ENCODE data around the gene SMARCA4.
"Not testable (repeated sequence)": the region's sequence is repeated elsewhere in the genome, so short reads cannot be mapped to it uniquely, and the experiment has no call there.

The SMARCA4 gene

GRCh38 chr19:11098327-11098726, 137.5 kb downstream of the SMARCA4 start:
- no peak for DNase-seq (ENCODE audit: low read depth in 2 of 2)

- no peak for DNase-seq (ENCODE audit: low read depth in 2 of 2)
Observed at GRCh38 chr19:11098861-11099260, 138.0 kb downstream of the SMARCA4 start.

- DNase-seq (ENCODE audit: low read depth in 2 of 2), result no peak
Observed at GRCh38 chr19:11100049-11100448, 139.2 kb downstream of the SMARCA4 start.

GRCh38 chr19:11101057-11101456, 140.2 kb downstream of the SMARCA4 start:
- no peak for DNase-seq (ENCODE audit: low read depth in 2 of 2)

GRCh38 chr19:11102944-11103343, 142.1 kb downstream of the SMARCA4 start:
- DNase-seq (ENCODE audit: low read depth in 2 of 2), result no peak

GRCh38 chr19:11103667-11104066, 142.8 kb downstream of the SMARCA4 start:
- not testable (repeated sequence) for DNase-seq (ENCODE audit: low read depth in 2 of 2)

GRCh38 chr19:11105014-11105636, 144.3 kb downstream of the SMARCA4 start:
- DNase-seq (ENCODE audit: low read depth in 2 of 2), result no peak

GRCh38 chr19:11106477-11106876, 145.6 kb downstream of the SMARCA4 start:
- DNase-seq (ENCODE audit: low read depth in 2 of 2), result no peak

GRCh38 chr19:11108746-11109145, 147.9 kb downstream of the SMARCA4 start:
- DNase-seq (ENCODE audit: low read depth in 2 of 2), result no peak

- no peak for DNase-seq (ENCODE audit: low read depth in 2 of 2)
Observed at GRCh38 chr19:11111117-11111770, 150.4 kb downstream of the SMARCA4 start.

- no peak for DNase-seq (ENCODE audit: low read depth in 2 of 2)
Observed at GRCh38 chr19:11111771-11112144, 150.9 kb downstream of the SMARCA4 start.

Data from activated CD8-positive, alpha-beta memory T cell treated with anti-CD3 and anti-CD28 coated beads for 4 hours (primary cell).